Naive thymus-derived CD4-positive, alpha-beta T cell (primary cell): Measurements from ENCODE around the gene RERG. TPM values are rescaled to one million over a fixed set of nuclear protein-coding genes. Genes with fewer than 3 reads are reported as not detected.

Experiments used
- ATAC-seq: fragments of 150-1000 bp; cut with Tn5 transposase; 2 replicates; pipeline ENCODE4 v1.10.0; 2021; ENCODE audit warnings: mild to moderate bottlenecking, moderate library complexity
- CTCF ChIA-PET: fragments of 350-600 bp; sonication (Branson Sonifier 250); formaldehyde crosslinking; loops from one replicate; lab custom pipeline; 2021; ENCODE audit warnings: antibody characterized with exemption; lab: Charles Lee
- POLR2A ChIA-PET: fragments of 350-600 bp; sonication (Branson Sonifier 250); formaldehyde crosslinking; loops from one replicate; lab custom pipeline; 2021; ENCODE audit warnings: antibody characterized with exemption, inconsistent platforms; lab: Charles Lee
- DNase-seq, 9 donors: peaks; one replicate each; pipeline versions ENCODE4 v3.0.0 to v3.0.0-alpha.2; 2020 to 2022; ENCODE audit warnings: mixed read lengths in 1 of 9
- H3K27ac ChIP-seq: one replicate; pipeline ENCODE4 v1.7.0; 2013; ENCODE audit warnings: mild to moderate bottlenecking, low read depth, low read length, moderate library complexity
- H3K27me3 ChIP-seq, 2 donors: one replicate each; pipeline ENCODE4 v1.7.0; 2013; ENCODE audit warnings: low read length in 2 of 2, mild to moderate bottlenecking in 2 of 2, moderate library complexity in 2 of 2; ENCODE audit not compliant: control insufficient read depth in 2 of 2, insufficient read depth in 2 of 2
- H3K36me3 ChIP-seq, 3 experiments: 1 replicate in 2 of 3; 2 replicates in 1 of 3; pipeline ENCODE4 v1.7.0; 2013; ENCODE audit warnings: low read length in 3 of 3, mild to moderate bottlenecking in 3 of 3, moderate library complexity in 1 of 3; ENCODE audit not compliant: insufficient read depth in 3 of 3, control insufficient read depth in 2 of 3
- H3K4me1 ChIP-seq, 2 donors: one replicate each; pipeline ENCODE4 v1.7.0; 2013; ENCODE audit warnings: low read length in 2 of 2, mild to moderate bottlenecking in 2 of 2, moderate library complexity in 1 of 2; ENCODE audit not compliant: control insufficient read depth in 2 of 2, insufficient read depth in 2 of 2
- H3K4me3 ChIP-seq: 2 replicates; pipeline ENCODE4 v1.7.0; 2013; ENCODE audit warnings: mild to moderate bottlenecking, low read length
- H3K9me3 ChIP-seq, 3 experiments: 1 replicate in 2 of 3; 2 replicates in 1 of 3; pipeline ENCODE4 v1.7.0; 2013; ENCODE audit warnings: low read length in 3 of 3; ENCODE audit not compliant: control insufficient read depth in 2 of 3
- H3K27ac Mint-ChIP-seq, 9 donors: one replicate each; pipeline ENCODE4 v1.8.0; 2020 to 2022; ENCODE audit warnings: mixed read lengths in 9 of 9, mild to moderate bottlenecking in 8 of 9, moderate library complexity in 5 of 9, inconsistent platforms in 2 of 9
- H3K27me3 Mint-ChIP-seq, 5 donors: one replicate each; pipeline ENCODE4 v1.8.0; 2021 to 2022; ENCODE audit warnings: mixed read lengths in 5 of 5, mild to moderate bottlenecking in 1 of 5
- H3K36me3 Mint-ChIP-seq, 5 donors: one replicate each; pipeline ENCODE4 v1.8.0; 2020 to 2022; ENCODE audit warnings: mixed read lengths in 5 of 5, mild to moderate bottlenecking in 3 of 5, inconsistent platforms in 1 of 5
- H3K4me1 Mint-ChIP-seq, 7 donors: one replicate each; pipeline ENCODE4 v1.8.0; 2020 to 2022; ENCODE audit warnings: mixed read lengths in 7 of 7, mild to moderate bottlenecking in 3 of 7, inconsistent platforms in 1 of 7
- H3K4me3 Mint-ChIP-seq, 10 donors: one replicate each; pipeline ENCODE4 v1.8.0; 2020 to 2022; ENCODE audit warnings: mild to moderate bottlenecking in 10 of 10, mixed read lengths in 10 of 10, moderate library complexity in 6 of 10, inconsistent platforms in 2 of 10
- H3K9me3 Mint-ChIP-seq, 11 donors: one replicate each; pipeline ENCODE4 v1.8.0; 2020 to 2022; ENCODE audit warnings: mixed read lengths in 11 of 11, mild to moderate bottlenecking in 4 of 11, inconsistent platforms in 1 of 11, moderate library complexity in 1 of 11
- intact Hi-C, 2 donors: fragments of 100-400 bp; cut with micrococcal nuclease; formaldehyde crosslinking; loops; one replicate each; pipeline ENCODE4 v1.15.1; 2023
- polyA plus RNA-seq, 2 donors: library from polyadenylated mRNA; unstranded; fragments of 300-500 nt; fragmentation: Illumina TruSeq; gene quantifications; one replicate each; pipeline ENCODE4 v1.2.3, GENCODE V29; 2021
- total RNA-seq, 6 experiments: library from RNA in 5 of 6; stranded (reverse) in 5 of 6; gene quantifications; 1 replicate in 5 of 6; 2 replicates in 1 of 6; pipeline ENCODE4 v1.2.3 and lab custom pipeline; 2021 to 2026

The RERG gene
- total and polyA plus RNA-seq, 7 experiments from 2014 or later: 0.35 TPM; not detected in 6

DNA sequence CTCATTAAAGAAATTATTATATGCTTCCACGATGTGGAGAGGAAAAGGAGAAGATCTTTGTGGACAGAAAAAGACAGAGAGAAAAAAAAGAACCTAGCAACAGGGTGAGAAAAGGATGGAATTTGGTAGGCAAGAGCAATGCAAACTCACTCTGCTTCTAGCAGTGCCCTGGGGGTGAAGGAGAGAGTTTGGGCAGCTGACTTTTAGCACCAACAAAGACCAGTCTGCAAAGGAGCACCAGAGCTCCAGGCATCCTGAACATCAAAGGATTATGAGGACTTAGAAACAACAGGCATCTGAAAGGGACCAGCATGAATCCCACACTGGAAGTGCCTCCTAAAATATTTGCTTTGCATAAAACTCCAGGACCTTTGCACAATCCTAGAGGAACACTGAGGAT, 32.8 kb upstream of the RERG start:
- ATAC-seq (no peak), DNase-seq (no peak)
- Histone ChIP-seq H3K36me3 (no peaks in the 10 kb centered on the region), H3K9me3 (peaks cover 0 to 5% (median 0%) of the 10 kb centered on the region in 3 experiments), H3K27me3 (no peaks in the 10 kb centered on the region), H3K4me1 (no peaks in the 10 kb centered on the region), H3K4me3 (no peak overlapping the region), H3K27ac (no peak overlapping the region)
- intact Hi-C loops: no loop called here
- Mint-ChIP-seq H3K4me3 (no peak overlapping the region), H3K4me1 (no peaks in the 10 kb centered on the region), H3K36me3 (peaks cover 0 to 6% (median 3%) of the 10 kb centered on the region in 5 donors), H3K27me3 (peaks cover 45 to 64% (median 56%) of the 10 kb centered on the region in 5 donors), H3K27ac (no peak overlapping the region), H3K9me3 (peaks cover 0 to 14% (median 7%) of the 10 kb centered on the region in 11 donors)
- ChIA-PET CTCF (interaction anchor here (0.7 kb wide), 2 partner anchors 589 to 628 kb away, joined by 3 to 4 read pairs; no protein-coding TSS in a partner anchor), POLR2A (no interaction called here)

GRCh38 chr12:15244926-15245325, 23.7 kb upstream of the RERG start:
- H3K4me1 Mint-ChIP-seq: no peaks in the 10 kb centered on the region
- Histone ChIP-seq H3K27ac (no peak overlapping the region), H3K36me3 (no peaks in the 10 kb centered on the region), H3K27me3 (peaks cover 0 to 4% of the 10 kb centered on the region in 2 donors), H3K9me3 (peaks cover 0 to 4% (median 0%) of the 10 kb centered on the region in 3 experiments), H3K4me3 (no peak overlapping the region), H3K4me1 (no peaks in the 10 kb centered on the region)
- H3K4me3 Mint-ChIP-seq: no peak overlapping the region
- H3K27ac Mint-ChIP-seq: no peak overlapping the region
- peaks cover 0 to 32% (median 14%) of the 10 kb centered on the region in 11 donors for H3K9me3 Mint-ChIP-seq
- DNase-seq: no peak
- ChIA-PET POLR2A (no interaction called here), CTCF (no interaction called here)
- intact Hi-C loops: no loop called here
- peaks cover 0 to 9% (median 0%) of the 10 kb centered on the region in 5 donors for H3K36me3 Mint-ChIP-seq
- no peak for ATAC-seq
- H3K27me3 Mint-ChIP-seq: peaks cover 16 to 84% (median 74%) of the 10 kb centered on the region in 5 donors

- H3K27ac Mint-ChIP-seq: no peak overlapping the region
- Histone ChIP-seq H3K27me3 (peaks cover 0 to 4% of the 10 kb centered on the region in 2 donors), H3K36me3 (no peaks in the 10 kb centered on the region), H3K27ac (no peak overlapping the region), H3K4me3 (no peak overlapping the region), H3K4me1 (no peaks in the 10 kb centered on the region), H3K9me3 (peaks cover 0 to 4% (median 0%) of the 10 kb centered on the region in 3 experiments)
- no peak overlapping the region for H3K4me3 Mint-ChIP-seq
- CTCF ChIA-PET: no interaction called here
- ATAC-seq (no peak), DNase-seq (no peak)
- POLR2A ChIA-PET: no interaction called here
- peaks cover 0 to 9% (median 0%) of the 10 kb centered on the region in 5 donors for H3K36me3 Mint-ChIP-seq
- intact Hi-C loops: no loop called here
- peaks cover 16 to 82% (median 73%) of the 10 kb centered on the region in 5 donors for H3K27me3 Mint-ChIP-seq
- H3K9me3 Mint-ChIP-seq: peaks cover 0 to 32% (median 14%) of the 10 kb centered on the region in 11 donors
- H3K4me1 Mint-ChIP-seq: no peaks in the 10 kb centered on the region
Observed at GRCh38 chr12:15244341-15244740, 23.1 kb upstream of the RERG start.

DNA sequence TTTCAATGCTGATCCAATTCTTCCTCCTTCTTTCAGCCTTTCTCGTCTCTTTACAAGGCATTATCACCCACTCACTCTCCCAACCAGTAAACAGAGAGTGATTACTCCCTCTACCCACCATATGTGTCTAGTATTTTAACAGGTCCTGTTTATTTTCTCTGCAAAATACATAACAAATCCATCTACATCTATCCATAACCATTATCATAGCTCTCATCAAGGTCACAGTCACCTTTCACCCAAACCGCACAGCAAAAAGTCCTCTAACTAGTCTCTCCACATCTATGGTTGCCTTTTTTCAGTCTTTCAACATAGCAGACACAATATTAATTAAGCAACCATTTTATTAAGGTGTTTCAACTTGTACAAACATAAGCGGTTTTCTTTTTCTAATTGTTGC, 21.9 kb upstream of the RERG start:
- Histone ChIP-seq H3K27me3 (peaks cover 0 to 4% of the 10 kb centered on the region in 2 donors), H3K9me3 (peaks cover 0 to 4% (median 0%) of the 10 kb centered on the region in 3 experiments), H3K27ac (no peak overlapping the region), H3K4me3 (no peak overlapping the region), H3K4me1 (no peaks in the 10 kb centered on the region), H3K36me3 (no peaks in the 10 kb centered on the region)
- DNase-seq: no peak
- Mint-ChIP-seq H3K4me3 (no peak overlapping the region), H3K36me3 (peaks cover 0 to 7% (median 0%) of the 10 kb centered on the region in 5 donors), H3K4me1 (no peaks in the 10 kb centered on the region), H3K9me3 (peaks cover 0 to 24% (median 12%) of the 10 kb centered on the region in 11 donors), H3K27ac (no peak overlapping the region), H3K27me3 (peaks cover 20 to 82% (median 71%) of the 10 kb centered on the region in 5 donors)
- CTCF ChIA-PET: no interaction called here
- POLR2A ChIA-PET: no interaction called here
- no peak for ATAC-seq
- intact Hi-C loops: no loop called here

DNA sequence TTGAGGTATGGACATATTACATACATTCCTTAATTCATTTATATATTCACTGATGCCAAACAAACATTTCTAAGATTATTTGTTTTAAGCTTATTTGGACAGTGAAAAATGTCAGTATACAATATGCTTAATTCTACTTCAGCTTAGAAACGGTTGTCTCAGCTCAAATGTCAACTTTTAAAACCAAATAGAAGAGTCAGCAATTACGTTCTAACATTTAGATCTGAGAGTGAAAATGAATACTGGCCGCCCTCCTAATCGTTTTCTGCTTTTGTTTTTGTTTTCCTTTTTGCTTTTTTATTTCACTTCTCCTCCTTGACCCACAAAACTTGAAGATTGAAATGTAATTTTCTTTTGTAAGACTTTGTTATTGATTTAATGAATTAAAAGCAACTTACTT, 19.7 kb upstream of the RERG start:
- H3K9me3 Mint-ChIP-seq: peaks cover 0 to 4% (median 0%) of the 10 kb centered on the region in 11 donors
- Histone ChIP-seq H3K4me1 (no peaks in the 10 kb centered on the region), H3K9me3 (no peaks in the 10 kb centered on the region), H3K27me3 (peaks cover 0 to 4% of the 10 kb centered on the region in 2 donors), H3K36me3 (no peaks in the 10 kb centered on the region), H3K27ac (no peak overlapping the region), H3K4me3 (no peak overlapping the region)
- POLR2A ChIA-PET: no interaction called here
- no peak overlapping the region for H3K4me3 Mint-ChIP-seq
- H3K4me1 Mint-ChIP-seq: no peaks in the 10 kb centered on the region
- H3K36me3 Mint-ChIP-seq: no peaks in the 10 kb centered on the region
- ATAC-seq (no peak), DNase-seq (no peak)
- peaks cover 19 to 72% (median 62%) of the 10 kb centered on the region in 5 donors for H3K27me3 Mint-ChIP-seq
- intact Hi-C loops: no loop called here
- CTCF ChIA-PET: no interaction called here
- H3K27ac Mint-ChIP-seq: no peak overlapping the region

DNA sequence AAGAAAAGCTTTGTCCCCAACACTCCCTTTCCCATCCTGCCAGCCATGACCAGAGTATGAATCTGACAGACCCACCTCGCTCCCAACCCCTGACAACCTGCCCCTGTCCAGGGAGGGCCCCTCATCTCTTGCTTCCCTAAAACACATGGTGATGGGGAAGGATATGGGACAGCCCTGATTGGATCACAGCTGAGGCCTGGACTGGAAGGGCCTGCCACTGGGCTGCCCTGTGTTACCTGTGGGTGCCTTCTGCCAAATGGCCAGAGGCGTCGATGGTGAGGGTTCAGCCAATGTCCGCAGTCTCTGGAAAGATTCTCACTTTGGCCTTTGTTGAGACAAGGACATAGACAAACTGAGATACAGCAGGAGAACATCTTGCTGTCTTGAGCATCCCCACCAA, 13.3 kb upstream of the RERG start:
- POLR2A ChIA-PET: no interaction called here
- CTCF ChIA-PET: no interaction called here

GRCh38 chr12:15234011-15234410, 12.8 kb upstream of the RERG start:
- Mint-ChIP-seq H3K27ac (no peak overlapping the region), H3K4me3 (no peak overlapping the region), H3K36me3 (no peaks in the 10 kb centered on the region), H3K9me3 (peaks cover 0 to 4% (median 0%) of the 10 kb centered on the region in 11 donors), H3K27me3 (peaks cover 26 to 50% (median 36%) of the 10 kb centered on the region in 5 donors), H3K4me1 (no peaks in the 10 kb centered on the region)
- ATAC-seq (no peak), DNase-seq (no peak)
- intact Hi-C loops: no loop called here
- POLR2A ChIA-PET: no interaction called here
- H3K9me3 ChIP-seq: no peaks in the 10 kb centered on the region
- H3K27me3 ChIP-seq: no peaks in the 10 kb centered on the region
- H3K27ac ChIP-seq: no peak overlapping the region
- no peaks in the 10 kb centered on the region for H3K4me1 ChIP-seq
- H3K36me3 ChIP-seq: no peaks in the 10 kb centered on the region
- no peak overlapping the region for H3K4me3 ChIP-seq
- CTCF ChIA-PET: interaction anchor here (0.6 kb wide), 1 partner anchor 19 kb away, joined by 4 read pairs; no protein-coding TSS in a partner anchor

More for the DNA sequence above, 13.3 kb upstream of the RERG start:
- H3K36me3 Mint-ChIP-seq: no peaks in the 10 kb centered on the region
- peaks cover 31 to 48% (median 37%) of the 10 kb centered on the region in 5 donors for H3K27me3 Mint-ChIP-seq
- Histone ChIP-seq H3K27me3 (no peaks in the 10 kb centered on the region), H3K27ac (no peak overlapping the region), H3K9me3 (no peaks in the 10 kb centered on the region), H3K4me1 (no peaks in the 10 kb centered on the region), H3K4me3 (no peak overlapping the region), H3K36me3 (no peaks in the 10 kb centered on the region)
- no peaks in the 10 kb centered on the region for H3K4me1 Mint-ChIP-seq
- ATAC-seq (no peak), DNase-seq (no peak)
- intact Hi-C loops: no loop called here
- peaks cover 0 to 4% (median 0%) of the 10 kb centered on the region in 11 donors for H3K9me3 Mint-ChIP-seq
- no peak overlapping the region for H3K27ac Mint-ChIP-seq
- no peak overlapping the region for H3K4me3 Mint-ChIP-seq
